Osteocyte (in vitro differentiated cells): ENCODE measurements around the gene SPTBN4. TPM values are rescaled to one million over a fixed set of nuclear protein-coding genes. Genes with fewer than 3 reads are reported as not detected.

Source experiments
- DNase-seq: peaks from one replicate; pipeline ENCODE4 v3.0.0; 2021; ENCODE audit warnings: mixed read lengths; ENCODE audit not compliant: unreplicated experiment; ENCODE audit errors: extremely low spot score
- H3K27ac Mint-ChIP-seq: one replicate; pipeline ENCODE4 v1.8.0; 2021; ENCODE audit warnings: mild to moderate bottlenecking, mixed read lengths; ENCODE audit not compliant: unreplicated experiment
- H3K27me3 Mint-ChIP-seq: one replicate; pipeline ENCODE4 v1.8.0; 2021; ENCODE audit warnings: mixed read lengths; ENCODE audit not compliant: unreplicated experiment
- H3K36me3 Mint-ChIP-seq: one replicate; pipeline ENCODE4 v1.8.0; 2021; ENCODE audit warnings: mixed read lengths; ENCODE audit not compliant: unreplicated experiment
- H3K4me1 Mint-ChIP-seq: one replicate; pipeline ENCODE4 v1.8.0; 2021; ENCODE audit warnings: mixed read lengths; ENCODE audit not compliant: unreplicated experiment
- H3K4me3 Mint-ChIP-seq: one replicate; pipeline ENCODE4 v1.8.0; 2021; ENCODE audit warnings: mild to moderate bottlenecking, moderate library complexity, mixed read lengths; ENCODE audit not compliant: unreplicated experiment
- H3K9me3 Mint-ChIP-seq: one replicate; pipeline ENCODE4 v1.8.0; 2021; ENCODE audit warnings: mixed read lengths; ENCODE audit not compliant: unreplicated experiment
- CTCF ChIP-seq: fragments of 200-600 bp; sonication (generic); IDR thresholded peaks from 2 replicates; pipeline ENCODE4 v1.5.0; 2021; ENCODE audit warnings: antibody characterized with exemption, mild to moderate bottlenecking, moderate library complexity
- total RNA-seq: library from RNA; stranded (reverse); gene quantifications from 2 replicates; pipeline ENCODE4 v1.2.1, GENCODE V29; 2021

SPTBN4 gene
- total RNA-seq, 1 donor from 2014 or later, result 0.48 TPM

DNA sequence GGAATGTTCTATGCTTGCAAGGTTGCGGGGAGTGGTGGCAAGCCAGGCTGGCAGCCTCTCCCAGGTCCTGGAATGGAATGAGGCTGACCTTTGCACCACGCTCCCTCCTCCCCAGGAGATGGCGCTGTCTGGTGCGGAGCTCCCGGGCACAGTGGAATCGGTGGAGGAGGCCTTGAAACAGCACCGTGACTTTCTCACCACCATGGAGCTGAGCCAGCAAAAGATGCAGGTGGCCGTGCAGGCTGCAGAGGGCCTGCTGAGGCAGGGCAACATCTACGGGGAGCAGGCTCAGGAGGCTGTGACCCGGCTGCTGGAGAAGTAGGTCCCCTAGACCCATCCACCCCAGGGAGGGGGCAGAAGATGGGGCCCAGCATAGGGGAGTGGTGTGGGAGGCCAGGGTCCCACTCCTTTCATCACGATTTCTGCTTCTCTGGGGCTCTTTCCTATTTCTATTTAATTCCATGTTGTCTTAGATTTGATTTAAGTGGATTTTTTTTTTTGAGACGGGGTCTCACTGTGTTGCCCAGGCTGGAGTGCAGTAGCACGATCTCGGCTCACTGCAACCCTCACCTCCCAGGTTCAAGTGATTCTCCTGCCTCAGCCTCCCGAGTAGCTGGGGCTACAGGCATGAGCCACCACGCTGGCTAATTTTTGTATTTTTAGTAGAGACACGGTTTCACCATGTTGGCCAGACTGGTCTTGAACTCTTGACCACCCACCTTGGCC is 56.7 kb downstream of the SPTBN4 start:
- TF ChIP-seq CTCF, result peak; percentile 62
- H3K36me3 Mint-ChIP-seq, result no peaks in the 10 kb centered on the region
- no peak for DNase-seq
- H3K4me3 Mint-ChIP-seq, result no peak overlapping the region
- H3K9me3 Mint-ChIP-seq, result no peaks in the 10 kb centered on the region
- H3K27ac Mint-ChIP-seq, result no peak overlapping the region
- H3K4me1 Mint-ChIP-seq, result peaks cover 4% of the 10 kb centered on the region
- H3K27me3 Mint-ChIP-seq, result peaks cover 34% of the 10 kb centered on the region

- H3K4me3 Mint-ChIP-seq, result no peak overlapping the region
- no peak for DNase-seq
- H3K4me1 Mint-ChIP-seq, result peaks cover 2% of the 10 kb centered on the region
- peaks cover 31% of the 10 kb centered on the region for H3K27me3 Mint-ChIP-seq
- no peaks in the 10 kb centered on the region for H3K36me3 Mint-ChIP-seq
- no peak overlapping the region for H3K27ac Mint-ChIP-seq
- TF ChIP-seq CTCF, result no peak
- H3K9me3 Mint-ChIP-seq, result no peaks in the 10 kb centered on the region
Observed at GRCh38 chr19:40524133-40524549, 57.3 kb downstream of the SPTBN4 start.

- Mint-ChIP-seq H3K27ac (no peak overlapping the region), H3K9me3 (no peaks in the 10 kb centered on the region), H3K4me3 (no peak overlapping the region), H3K27me3 (peaks cover 29% of the 10 kb centered on the region), H3K4me1 (peaks cover 2% of the 10 kb centered on the region), H3K36me3 (no peaks in the 10 kb centered on the region)
- TF ChIP-seq CTCF, result no peak
- no peak for DNase-seq
Observed at GRCh38 chr19:40524655-40525054, 57.9 kb downstream of the SPTBN4 start.

- no peak overlapping the region for H3K27ac Mint-ChIP-seq
- H3K4me3 Mint-ChIP-seq, result no peak overlapping the region
Observed at GRCh38 chr19:40525234-40526051, 58.6 kb downstream of the SPTBN4 start.

More at GRCh38 chr19:40525234-40526051, 58.6 kb downstream of the SPTBN4 start:
- DNase-seq, result no peak
- Mint-ChIP-seq H3K4me1 (peaks cover 5% of the 10 kb centered on the region), H3K9me3 (no peaks in the 10 kb centered on the region), H3K36me3 (no peaks in the 10 kb centered on the region), H3K27me3 (peaks cover 23% of the 10 kb centered on the region)
- no peak for TF ChIP-seq CTCF
